ENCODE measurements around the gene TBX10.
"Not testable (repeated sequence)": the region's sequence is repeated elsewhere in the genome, so short reads cannot be mapped to it uniquely, and the experiment has no call there.

Gene TBX10

DNA sequence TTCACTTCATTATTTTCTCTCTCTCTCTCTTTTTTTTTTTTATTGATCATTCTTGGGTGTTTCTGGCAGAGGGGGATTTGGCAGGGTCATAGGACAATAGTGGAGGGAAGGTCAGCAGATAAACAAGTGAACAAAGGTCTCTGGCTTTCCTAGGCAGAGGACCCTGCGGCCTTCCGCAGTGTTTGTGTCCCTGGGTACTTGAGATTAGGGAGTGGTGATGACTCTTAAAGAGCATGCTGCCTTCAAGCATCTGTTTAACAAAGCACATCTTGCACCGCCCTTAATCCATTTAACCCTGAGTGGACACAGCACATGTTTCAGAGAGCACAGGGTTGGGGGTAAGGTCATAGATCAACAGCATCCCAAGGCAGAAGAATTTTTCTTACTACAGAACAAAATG is 42.1 kb downstream of the TBX10 start:
- DNase-seq, result not testable (repeated sequence)

DNA sequence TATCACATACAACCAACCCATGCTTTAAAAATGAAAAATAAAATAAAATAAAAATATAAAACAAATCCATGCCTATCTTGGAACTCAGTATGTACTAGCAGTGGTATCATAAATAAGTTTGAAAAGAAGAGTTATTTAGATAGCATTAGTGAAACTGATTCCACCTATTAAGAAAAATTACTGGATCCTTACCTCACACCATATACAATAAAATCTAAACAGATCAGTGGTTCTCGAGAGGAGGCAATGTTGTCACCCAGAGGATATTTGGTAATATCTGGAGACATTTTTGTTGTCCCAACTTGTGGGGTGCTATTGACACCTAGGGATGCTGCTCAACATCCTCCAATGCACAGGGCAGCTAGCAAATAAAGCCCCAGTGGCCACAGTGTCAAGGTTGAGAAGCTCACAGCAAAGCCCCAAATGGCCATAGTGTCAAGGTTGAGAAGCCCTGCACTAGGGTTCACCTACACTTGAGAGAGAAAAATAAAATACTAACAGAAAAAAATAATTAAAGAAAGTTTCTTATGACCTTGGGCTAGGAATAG is 42.7 kb downstream of the TBX10 start:
- no peak for DNase-seq

DNA sequence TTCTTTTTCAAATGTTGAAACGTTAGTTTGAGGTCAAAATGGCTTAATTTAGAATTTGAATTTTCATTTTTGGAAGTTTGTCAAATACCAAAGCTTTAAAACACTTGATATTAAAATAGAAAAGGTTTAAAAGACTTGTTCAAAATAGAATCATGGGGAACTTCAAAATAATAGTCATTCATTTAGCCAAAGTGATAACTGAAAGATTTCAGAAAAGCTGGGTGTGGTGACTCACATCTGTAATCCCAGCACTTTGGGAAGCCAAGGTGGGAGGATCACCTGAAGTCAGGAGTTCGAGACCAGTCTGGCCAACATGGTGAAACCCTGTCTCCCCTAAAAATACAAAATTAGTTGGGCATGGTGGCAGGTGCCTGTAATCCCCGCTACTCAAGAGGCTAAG is 45.1 kb downstream of the TBX10 start:
- DNase-seq, result no peak

DNA sequence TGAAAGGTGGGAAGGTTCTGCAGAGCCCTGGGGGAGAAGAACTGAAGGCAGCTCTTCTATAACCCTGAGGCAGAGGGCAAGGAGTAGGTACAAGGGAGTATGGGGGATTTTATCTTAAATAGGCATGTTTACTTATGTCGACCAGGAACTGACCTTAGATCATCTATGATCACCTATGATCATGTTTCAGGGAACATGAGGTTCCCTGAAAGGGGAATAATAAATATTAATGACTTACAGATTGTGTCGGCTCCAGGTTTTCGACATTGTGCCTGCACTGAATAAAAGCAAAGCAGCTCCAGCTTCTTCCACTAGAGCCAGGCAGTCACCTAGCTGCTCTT is 46.0 kb downstream of the TBX10 start:
- no peak for DNase-seq

GRCh38 chr11:67592880-67593564 is 46.5 kb downstream of the TBX10 start:
- no peak for DNase-seq

- not testable (repeated sequence) for DNase-seq
Observed at GRCh38 chr11:67588899-67589415, 50.6 kb downstream of the TBX10 start.

DNA sequence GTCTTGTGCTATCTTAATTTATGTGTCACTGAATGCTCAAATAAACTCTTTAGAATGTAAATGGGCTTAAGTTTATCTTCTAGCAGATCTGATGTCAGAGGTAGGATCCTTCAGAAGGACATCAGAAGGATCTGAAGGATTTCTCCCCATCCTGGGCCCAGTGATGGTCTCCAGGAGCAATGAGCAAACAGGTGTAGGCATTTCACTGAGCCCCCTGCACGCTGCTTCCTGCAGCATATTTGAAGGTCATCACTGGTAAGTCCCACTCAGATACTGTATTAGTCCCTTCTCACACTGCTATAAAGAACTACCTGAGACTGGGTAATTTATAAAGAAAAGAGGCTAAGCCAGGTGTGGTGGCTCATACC is 51.4 kb downstream of the TBX10 start:
- DNase-seq, result no peak

GRCh38 chr11:67586568-67587250 is 52.9 kb downstream of the TBX10 start:
- DNase-seq, result no peak

DNA sequence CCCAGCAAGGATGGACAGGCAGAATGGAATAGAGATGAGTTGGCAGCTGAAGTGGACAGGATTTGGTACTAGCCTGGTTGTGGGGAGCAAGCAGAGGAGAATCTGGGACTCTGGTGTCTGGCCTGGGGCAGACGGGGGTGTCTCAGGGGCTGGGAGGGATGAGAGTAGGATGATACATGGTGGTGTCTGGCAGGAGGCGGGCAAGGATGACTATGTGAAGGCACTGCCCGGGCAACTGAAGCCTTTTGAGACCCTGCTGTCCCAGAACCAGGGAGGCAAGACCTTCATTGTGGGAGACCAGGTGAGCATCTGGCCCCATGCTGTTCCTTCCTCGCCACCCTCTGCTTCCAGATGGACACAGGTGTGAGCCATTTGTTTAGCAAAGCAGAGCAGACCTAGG is 53.7 kb downstream of the TBX10 start:
- DNase-seq, result no peak

DNA sequence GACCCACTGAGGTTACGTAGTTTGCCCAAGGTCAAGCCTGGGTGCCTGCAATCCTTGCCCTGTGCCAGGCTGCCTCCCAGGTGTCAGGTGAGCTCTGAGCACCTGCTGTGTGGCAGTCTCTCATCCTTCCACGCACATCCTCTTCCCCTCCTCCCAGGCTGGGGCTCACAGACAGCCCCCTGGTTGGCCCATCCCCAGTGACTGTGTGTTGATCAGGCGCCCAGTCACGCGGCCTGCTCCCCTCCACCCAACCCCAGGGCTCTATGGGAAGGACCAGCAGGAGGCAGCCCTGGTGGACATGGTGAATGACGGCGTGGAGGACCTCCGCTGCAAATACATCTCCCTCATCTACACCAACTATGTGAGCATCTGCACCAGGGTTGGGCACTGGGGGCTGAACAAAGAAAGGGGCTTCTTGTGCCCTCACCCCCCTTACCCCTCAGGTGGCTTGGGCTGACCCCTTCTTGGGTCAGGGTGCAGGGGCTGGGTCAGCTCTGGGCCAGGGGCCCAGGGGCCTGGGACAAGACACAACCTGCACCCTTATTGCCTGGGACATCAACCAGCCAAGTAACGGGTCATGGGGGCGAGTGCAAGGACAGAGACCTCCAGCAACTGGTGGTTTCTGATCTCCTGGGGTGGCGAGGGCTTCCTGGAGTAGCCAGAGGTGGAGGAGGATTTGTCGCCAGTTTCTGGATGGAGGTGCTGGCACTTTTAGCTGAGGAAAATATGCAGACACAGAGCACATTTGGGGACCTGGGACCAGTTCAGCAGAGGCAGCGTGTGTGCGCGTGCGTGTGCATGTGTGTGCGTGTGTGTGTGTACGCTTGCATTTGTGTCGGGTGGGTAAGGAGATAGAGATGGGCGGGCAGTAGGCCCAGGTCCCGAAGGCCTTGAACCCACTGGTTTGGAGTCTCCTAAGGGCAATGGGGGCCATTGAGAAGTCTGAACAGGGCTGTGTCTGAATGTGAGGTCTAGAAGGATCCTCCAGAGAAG is 54.4 kb downstream of the TBX10 start:
- no peak for DNase-seq

GRCh38 chr11:67584205-67584880 is 55.2 kb downstream of the TBX10 start:
- peak; percentile 43 for DNase-seq

DNA sequence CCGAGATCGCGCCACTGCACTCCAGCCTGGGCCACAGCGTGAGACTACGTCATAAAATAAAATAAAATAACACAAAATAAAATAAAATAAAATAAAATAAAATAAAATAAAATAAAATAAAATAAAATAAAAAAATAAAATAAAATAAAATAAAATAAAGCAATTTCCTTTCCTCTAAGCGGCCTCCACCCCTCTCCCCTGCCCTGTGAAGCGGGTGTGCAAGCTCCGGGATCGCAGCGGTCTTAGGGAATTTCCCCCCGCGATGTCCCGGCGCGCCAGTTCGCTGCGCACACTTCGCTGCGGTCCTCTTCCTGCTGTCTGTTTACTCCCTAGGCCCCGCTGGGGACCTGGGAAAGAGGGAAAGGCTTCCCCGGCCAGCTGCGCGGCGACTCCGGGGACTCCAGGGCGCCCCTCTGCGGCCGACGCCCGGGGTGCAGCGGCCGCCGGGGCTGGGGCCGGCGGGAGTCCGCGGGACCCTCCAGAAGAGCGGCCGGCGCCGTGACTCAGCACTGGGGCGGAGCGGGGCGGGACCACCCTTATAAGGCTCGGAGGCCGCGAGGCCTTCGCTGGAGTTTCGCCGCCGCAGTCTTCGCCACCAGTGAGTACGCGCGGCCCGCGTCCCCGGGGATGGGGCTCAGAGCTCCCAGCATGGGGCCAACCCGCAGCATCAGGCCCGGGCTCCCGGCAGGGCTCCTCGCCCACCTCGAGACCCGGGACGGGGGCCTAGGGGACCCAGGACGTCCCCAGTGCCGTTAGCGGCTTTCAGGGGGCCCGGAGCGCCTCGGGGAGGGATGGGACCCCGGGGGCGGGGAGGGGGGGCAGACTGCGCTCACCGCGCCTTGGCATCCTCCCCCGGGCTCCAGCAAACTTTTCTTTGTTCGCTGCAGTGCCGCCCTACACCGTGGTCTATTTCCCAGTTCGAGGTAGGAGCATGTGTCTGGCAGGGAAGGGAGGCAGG is 56.0 kb downstream of the TBX10 start, which contains the start of gene GSTP1:
Gene GSTP1 (plus strand): TSS at position 566 of the 958 bp plus-strand sequence. CDS start 32 bp downstream, at position 598.
- peak; percentile 93 for DNase-seq

GRCh38 chr11:67582011-67582410 is 57.6 kb downstream of the TBX10 start:
- DNase-seq, result no peak

GRCh38 chr11:67581469-67581868 is 58.1 kb downstream of the TBX10 start:
- no peak for DNase-seq

Measured in fibroblast of skin of right quadriceps (primary cell).